CD4-positive, alpha-beta memory T cell (primary cell): ENCODE measurements around the gene ACTR8. TPM values are rescaled to one million over a fixed set of nuclear protein-coding genes. Genes with fewer than 3 reads are reported as not detected.

ENCODE experiments used
- CTCF ChIA-PET: fragments of 350-600 bp; sonication (Branson Sonifier 250); formaldehyde crosslinking; loops from one replicate; lab custom pipeline; 2021; ENCODE audit warnings: inconsistent platforms; ENCODE audit not compliant: partially characterized antibody; lab: Charles Lee
- POLR2A ChIA-PET: fragments of 350-600 bp; sonication (Branson Sonifier 250); formaldehyde crosslinking; loops from one replicate; lab custom pipeline; 2021; ENCODE audit not compliant: partially characterized antibody; lab: Charles Lee
- DNase-seq, 5 donors: peaks; one replicate each; pipeline versions ENCODE4 v3.0.0 to v3.0.0-alpha.2; 2020 to 2022; ENCODE audit warnings: mixed read lengths in 1 of 5
- H3K27ac ChIP-seq: one replicate; pipeline ENCODE4 v1.7.0; 2013; ENCODE audit warnings: low read depth, low read length
- H3K27me3 ChIP-seq: 2 replicates; pipeline ENCODE4 v1.7.0; 2013; ENCODE audit warnings: mild to moderate bottlenecking, low read length, moderate library complexity; ENCODE audit not compliant: insufficient read depth
- H3K36me3 ChIP-seq: 2 replicates; pipeline ENCODE4 v1.7.0; 2013; ENCODE audit warnings: mild to moderate bottlenecking, low read length, moderate library complexity; ENCODE audit not compliant: insufficient read depth
- H3K4me1 ChIP-seq: 2 replicates; pipeline ENCODE4 v1.7.0; 2013; ENCODE audit warnings: mild to moderate bottlenecking, low read length, moderate library complexity; ENCODE audit not compliant: insufficient read depth
- H3K4me3 ChIP-seq, 2 donors: one replicate each; pipeline ENCODE4 v1.7.0; 2013; ENCODE audit warnings: low read length in 2 of 2, mild to moderate bottlenecking in 1 of 2
- H3K9me3 ChIP-seq, 2 donors: one replicate each; pipeline ENCODE4 v1.7.0; 2013; ENCODE audit warnings: low read length in 2 of 2, control low read depth in 1 of 2; ENCODE audit not compliant: control insufficient read depth in 1 of 2
- H3K27ac Mint-ChIP-seq, 7 donors: one replicate each; pipeline ENCODE4 v1.8.0; 2020 to 2021; ENCODE audit warnings: mixed read lengths in 7 of 7, mild to moderate bottlenecking in 6 of 7, inconsistent platforms in 3 of 7, moderate library complexity in 3 of 7
- H3K27me3 Mint-ChIP-seq, 2 donors: one replicate each; pipeline ENCODE4 v1.8.0; 2020 to 2021; ENCODE audit warnings: mixed read lengths in 2 of 2
- H3K36me3 Mint-ChIP-seq, 2 donors: one replicate each; pipeline ENCODE4 v1.8.0; 2020 to 2021; ENCODE audit warnings: mixed read lengths in 2 of 2, inconsistent platforms in 1 of 2, mild to moderate bottlenecking in 1 of 2
- H3K4me1 Mint-ChIP-seq, 4 donors: one replicate each; pipeline ENCODE4 v1.8.0; 2020 to 2021; ENCODE audit warnings: mixed read lengths in 4 of 4, mild to moderate bottlenecking in 1 of 4
- H3K4me3 Mint-ChIP-seq, 8 donors: one replicate each; pipeline ENCODE4 v1.8.0; 2020 to 2021; ENCODE audit warnings: mixed read lengths in 8 of 8, mild to moderate bottlenecking in 7 of 8, moderate library complexity in 6 of 8, inconsistent platforms in 3 of 8
- H3K9me3 Mint-ChIP-seq, 8 donors: one replicate each; pipeline ENCODE4 v1.8.0; 2020 to 2021; ENCODE audit warnings: mixed read lengths in 8 of 8, mild to moderate bottlenecking in 5 of 8, inconsistent platforms in 3 of 8, moderate library complexity in 1 of 8
- intact Hi-C: fragments of 100-400 bp; cut with micrococcal nuclease; formaldehyde crosslinking; loops from one replicate; pipeline ENCODE4 v1.15.1; 2023
- polyA plus RNA-seq, 2 donors: library from polyadenylated mRNA; unstranded; fragments of 300-500 nt; fragmentation: Illumina TruSeq; gene quantifications; one replicate each; pipeline ENCODE4 v1.2.3, GENCODE V29; 2021
- total RNA-seq, 2 experiments: library from RNA; stranded (reverse); gene quantifications; one replicate each; pipeline ENCODE4 v1.2.3, GENCODE V29; 2021

The ACTR8 gene
- total and polyA plus RNA-seq, 4 experiments from 2014 or later = 13.1 to 38.1 (median 31.2) TPM

DNA sequence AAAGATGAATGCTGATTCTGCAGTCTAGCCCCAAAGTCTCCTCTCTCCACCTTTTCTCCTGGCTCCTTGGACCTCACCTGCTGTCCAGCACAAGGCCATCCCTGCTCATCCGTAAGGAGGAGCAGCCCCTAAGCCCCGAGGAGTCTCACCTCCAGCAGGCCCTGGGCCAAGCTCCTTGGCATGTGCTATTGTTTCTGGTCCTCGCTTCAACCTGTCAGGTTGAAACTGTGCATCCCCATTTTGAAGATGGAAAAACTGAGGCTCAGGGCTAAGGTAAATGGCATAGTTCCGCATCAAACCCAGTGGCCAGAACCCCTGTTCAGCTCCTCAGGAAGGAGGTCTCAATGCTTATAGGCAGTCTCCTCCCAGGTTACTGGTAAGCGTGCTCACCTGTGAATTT is 61.9 kb downstream of the ACTR8 start:
- no peaks in the 10 kb centered on the region for H3K27me3 ChIP-seq
- Mint-ChIP-seq H3K4me3 (no peak overlapping the region), H3K27ac (no peak overlapping the region), H3K27me3 (peaks cover 0 to 4% of the 10 kb centered on the region in 2 donors), H3K36me3 (no peaks in the 10 kb centered on the region), H3K4me1 (no peaks in the 10 kb centered on the region), H3K9me3 (no peaks in the 10 kb centered on the region)
- ChIA-PET CTCF (no interaction called here), POLR2A (no interaction called here)
- no peak overlapping the region for H3K4me3 ChIP-seq
- H3K9me3 ChIP-seq = no peaks in the 10 kb centered on the region
- H3K4me1 ChIP-seq = no peaks in the 10 kb centered on the region
- DNase-seq = no peak
- no peaks in the 10 kb centered on the region for H3K36me3 ChIP-seq
- intact Hi-C loops = no loop called here
- H3K27ac ChIP-seq = no peak overlapping the region

DNA sequence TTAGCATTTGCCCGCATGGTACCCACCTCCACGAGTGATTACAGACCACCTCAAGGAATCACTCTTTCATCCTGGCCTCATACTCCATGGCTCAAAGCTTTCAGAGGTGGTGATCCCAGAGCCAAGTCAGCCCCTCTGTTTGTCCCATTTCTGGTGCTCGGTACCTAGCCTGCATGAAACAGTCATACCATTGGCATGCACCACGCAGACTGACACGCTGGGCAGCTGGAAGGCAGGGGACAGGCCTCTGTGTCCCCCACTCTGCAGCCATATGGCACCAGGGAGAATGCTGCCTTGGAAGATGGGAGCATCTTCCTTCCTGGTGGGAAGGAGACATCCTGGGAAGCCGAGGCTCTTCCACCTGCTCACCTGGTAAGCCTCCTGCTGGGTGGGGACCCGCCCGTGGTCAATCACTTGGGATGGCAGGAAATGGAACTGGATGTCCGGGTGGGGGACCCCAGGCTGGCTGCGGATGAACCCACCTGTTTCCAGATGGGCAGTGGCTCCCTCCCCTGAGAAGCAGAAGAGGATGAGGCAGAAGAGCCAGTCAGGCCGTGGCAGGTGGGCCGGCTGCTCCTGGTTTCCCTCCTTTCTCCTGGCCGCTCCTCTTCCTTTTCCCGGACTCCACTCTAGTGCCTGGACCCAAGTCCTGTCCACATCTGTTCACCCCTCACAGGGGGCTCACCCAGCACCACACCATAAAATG is 62.6 kb downstream of the ACTR8 start:
- H3K4me3 ChIP-seq = no peak overlapping the region
- H3K27me3 Mint-ChIP-seq = peaks cover 0 to 4% of the 10 kb centered on the region in 2 donors
- no peak overlapping the region for H3K27ac ChIP-seq
- no peaks in the 10 kb centered on the region for H3K4me1 ChIP-seq
- POLR2A ChIA-PET = no interaction called here
- no peaks in the 10 kb centered on the region for H3K9me3 Mint-ChIP-seq
- no peaks in the 10 kb centered on the region for H3K36me3 ChIP-seq
- H3K4me3 Mint-ChIP-seq = no peak overlapping the region
- no peak for DNase-seq
- no peaks in the 10 kb centered on the region for H3K36me3 Mint-ChIP-seq
- H3K27me3 ChIP-seq = no peaks in the 10 kb centered on the region
- CTCF ChIA-PET = no interaction called here
- no peaks in the 10 kb centered on the region for H3K4me1 Mint-ChIP-seq
- no peak overlapping the region for H3K27ac Mint-ChIP-seq
- no peaks in the 10 kb centered on the region for H3K9me3 ChIP-seq
- intact Hi-C loops = no loop called here

- Histone ChIP-seq H3K4me1 (no peaks in the 10 kb centered on the region), H3K27ac (no peak overlapping the region), H3K36me3 (no peaks in the 10 kb centered on the region), H3K9me3 (no peaks in the 10 kb centered on the region), H3K4me3 (no peak overlapping the region), H3K27me3 (no peaks in the 10 kb centered on the region)
- no peaks in the 10 kb centered on the region for H3K9me3 Mint-ChIP-seq
- CTCF ChIA-PET = no interaction called here
- H3K27ac Mint-ChIP-seq = no peak overlapping the region
- POLR2A ChIA-PET = no interaction called here
- H3K4me1 Mint-ChIP-seq = no peaks in the 10 kb centered on the region
- no peaks in the 10 kb centered on the region for H3K36me3 Mint-ChIP-seq
- intact Hi-C loops = no loop called here
- H3K27me3 Mint-ChIP-seq = peaks cover 0 to 4% of the 10 kb centered on the region in 2 donors
- DNase-seq = no peak
- peak overlapping the region in 2 of 8 donors; percentile 18 to 47 for H3K4me3 Mint-ChIP-seq
Measured at GRCh38 chr3:53818221-53819162, 63.5 kb downstream of the ACTR8 start.

DNA sequence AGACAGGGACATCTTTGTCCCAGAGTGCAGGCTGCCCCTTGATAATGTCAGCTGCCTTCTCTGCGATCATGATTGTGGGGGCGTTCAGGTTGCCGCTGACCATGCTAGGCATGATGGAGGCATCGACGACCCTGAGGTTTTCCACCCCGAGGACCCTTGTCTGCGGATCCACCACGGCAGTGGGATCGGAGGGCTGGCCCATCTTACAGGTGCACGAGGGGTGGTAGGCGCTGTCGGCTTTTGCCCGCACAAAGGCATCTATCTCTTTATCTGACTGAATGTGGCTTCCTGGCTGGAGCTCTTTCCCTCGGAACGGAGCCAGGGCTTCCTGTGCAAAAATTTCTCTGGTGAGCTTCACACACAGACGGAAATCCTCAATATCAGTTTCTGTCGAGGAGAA is 64.1 kb downstream of the ACTR8 start:
- Mint-ChIP-seq H3K27ac (no peak overlapping the region), H3K27me3 (peaks cover 0 to 4% of the 10 kb centered on the region in 2 donors), H3K9me3 (no peaks in the 10 kb centered on the region), H3K4me1 (no peaks in the 10 kb centered on the region), H3K36me3 (no peaks in the 10 kb centered on the region), H3K4me3 (peak overlapping the region in 2 of 8 donors; percentile 18 to 47)
- ChIA-PET CTCF (no interaction called here), POLR2A (no interaction called here)
- Histone ChIP-seq H3K4me3 (no peak overlapping the region), H3K9me3 (no peaks in the 10 kb centered on the region), H3K4me1 (no peaks in the 10 kb centered on the region), H3K27me3 (no peaks in the 10 kb centered on the region), H3K36me3 (no peaks in the 10 kb centered on the region), H3K27ac (no peak overlapping the region)
- DNase-seq = no peak
- intact Hi-C loops = no loop called here

GRCh38 chr3:53817211-53817610 is 64.7 kb downstream of the ACTR8 start:
- H3K4me3 ChIP-seq = no peak overlapping the region
- Mint-ChIP-seq H3K27ac (no peak overlapping the region), H3K36me3 (no peaks in the 10 kb centered on the region), H3K4me3 (no peak overlapping the region), H3K9me3 (no peaks in the 10 kb centered on the region), H3K4me1 (no peaks in the 10 kb centered on the region), H3K27me3 (peaks cover 0 to 4% of the 10 kb centered on the region in 2 donors)
- no peaks in the 10 kb centered on the region for H3K9me3 ChIP-seq
- no peaks in the 10 kb centered on the region for H3K4me1 ChIP-seq
- H3K27me3 ChIP-seq = no peaks in the 10 kb centered on the region
- intact Hi-C loops = no loop called here
- no peak overlapping the region for H3K27ac ChIP-seq
- no peak for DNase-seq
- ChIA-PET CTCF (no interaction called here), POLR2A (no interaction called here)
- no peaks in the 10 kb centered on the region for H3K36me3 ChIP-seq

Other genes with a start within 250 kb of the ACTR8 start
- gene CHDH, start 35.7 kb downstream of the ACTR8 start, total RNA-seq = under 1 TPM; 0.23 to 0.47 TPM
- gene CHDH, start 35.7 kb downstream of the ACTR8 start, polyA plus RNA-seq = under 1 TPM in 1 of 2 donors, not detected in 1; 0.67 TPM
- under 1 TPM; 0.64 to 0.87 TPM for gene IL17RB, start 35.6 kb downstream of the ACTR8 start, total RNA-seq
- 1 to 10 TPM in 1 of 2 donors, under 1 TPM in 1; 0.09 to 1.0 TPM for gene IL17RB, start 35.6 kb downstream of the ACTR8 start, polyA plus RNA-seq
- gene SELENOK, start 9.7 kb upstream of the ACTR8 start, total RNA-seq = 10 to 100 TPM; 43.2 to 50.7 TPM
- gene SELENOK, start 9.7 kb upstream of the ACTR8 start, polyA plus RNA-seq = 100 to 1,000 TPM; 103 to 134 TPM
- not detected for gene CACNA2D3, start 240.4 kb upstream of the ACTR8 start, total RNA-seq
- gene CACNA2D3, start 240.4 kb upstream of the ACTR8 start, polyA plus RNA-seq = not detected